SK-N-SH (cell line): Measurements from ENCODE around the gene PPP4R3A. TPM values are rescaled to one million over a fixed set of nuclear protein-coding genes. Genes with fewer than 3 reads are reported as not detected.

Source experiments
- CTCF ChIA-PET: fragments of 300-600, 350-600 bp; formaldehyde crosslinking; extraction: SDS; loops from one replicate; lab custom pipeline; 2021; lab: Yijun Ruan, JAX
- POLR2A ChIA-PET: fragments of 350-600 bp; sonication (Branson Sonifier 250); formaldehyde crosslinking; extraction: SDS; loops from one replicate; lab custom pipeline; 2020; ENCODE audit warnings: antibody characterized with exemption, inconsistent platforms; lab: Yijun Ruan, JAX
- DNase-seq: peaks from one replicate; pipeline ENCODE4 v3.0.0; 2012
- H2AFZ ChIP-seq: fragments of 200-600 bp; sonication (generic); 2 replicates; pipeline ENCODE4 v1.8.1; 2016; ENCODE audit warnings: antibody characterized with exemption, mild to moderate bottlenecking, low read depth
- H3F3A ChIP-seq: fragments of 200-600 bp; sonication (generic); replicated peaks from 2 replicates; pipeline ENCODE3; 2016; ENCODE audit warnings: antibody characterized with exemption, mild to moderate bottlenecking; ENCODE audit not compliant: insufficient read depth
- H3K27ac ChIP-seq, 2 experiments: fragments of 200-500 bp in 1 of 2; fragments of 200-600 bp in 1 of 2; sonication (Bioruptor generic) in 1 of 2; sonication (generic), shearing (Covaris generic) in 1 of 2; 2 replicates each; pipeline versions ENCODE4 v1.5.1 to v1.6.1; 2014 to 2016; ENCODE audit warnings: low read depth in 2 of 2, inconsistent platforms in 1 of 2, low read length in 1 of 2, mild to moderate bottlenecking in 1 of 2, mixed read lengths in 1 of 2
- H3K27me3 ChIP-seq: fragments of 200-600 bp; sonication (generic), shearing (Covaris generic); 2 replicates; pipeline ENCODE4 v1.6.1; 2016; ENCODE audit warnings: mixed run types; ENCODE audit not compliant: insufficient read depth
- H3K36me3 ChIP-seq, 2 experiments: fragments of 200-500 bp in 1 of 2; fragments of 200-600 bp in 1 of 2; sonication (Bioruptor generic) in 1 of 2; sonication (generic) in 1 of 2; replicated peaks in 1 of 2; 2 replicates each; pipeline versions ENCODE3 to v1.5.1; 2014 to 2016; ENCODE audit warnings: low read length in 1 of 2, mild to moderate bottlenecking in 1 of 2; ENCODE audit not compliant: insufficient read depth in 2 of 2, control insufficient read depth in 1 of 2
- H3K4me1 ChIP-seq, 2 experiments: fragments of 200-500 bp in 1 of 2; fragments of 200-600 bp in 1 of 2; sonication (Bioruptor generic) in 1 of 2; sonication (generic), shearing (Covaris generic) in 1 of 2; 2 replicates each; pipeline versions ENCODE4 v1.5.1 to v1.6.1; 2014 to 2016; ENCODE audit warnings: low read depth in 1 of 2, low read length in 1 of 2, mixed run types in 1 of 2; ENCODE audit not compliant: insufficient read depth in 2 of 2, control insufficient read depth in 1 of 2
- H3K4me2 ChIP-seq: fragments of 200-600 bp; sonication (generic), shearing (Covaris generic); 2 replicates; pipeline ENCODE4 v1.6.1; 2017; ENCODE audit warnings: mixed run types
- H3K4me3 ChIP-seq, 2 experiments: fragments of 200-500 bp in 1 of 2; fragments of 200-600 bp in 1 of 2; sonication (Bioruptor generic) in 1 of 2; sonication (generic), shearing (Covaris generic) in 1 of 2; 2 replicates each; pipeline versions ENCODE4 v1.5.1 to v1.8.1; 2014 to 2016; ENCODE audit warnings: low read depth in 2 of 2, inconsistent platforms in 1 of 2, low read length in 1 of 2, mild to moderate bottlenecking in 1 of 2, mixed read lengths in 1 of 2, moderate library complexity in 1 of 2
- H3K79me2 ChIP-seq: fragments of 200-600 bp; sonication (generic); 2 replicates; pipeline ENCODE4 v1.8.1; 2017; ENCODE audit warnings: mild to moderate bottlenecking; ENCODE audit not compliant: insufficient read depth
- H3K9ac ChIP-seq: fragments of 200-600 bp; sonication (generic); 2 replicates; pipeline ENCODE4 v1.6.1; 2017; ENCODE audit warnings: mixed run types
- H3K9me2 ChIP-seq: fragments of 200-600 bp; sonication (generic); 2 replicates; pipeline ENCODE4 v1.6.1; 2017; ENCODE audit warnings: mixed run types
- H3K9me3 ChIP-seq: fragments of 200-600 bp; sonication (generic); 2 replicates; pipeline ENCODE4 v1.6.1; 2017; ENCODE audit warnings: mixed run types, mild to moderate bottlenecking, moderate library complexity
- H4K20me1 ChIP-seq: fragments of 200-600 bp; sonication (generic); 2 replicates; pipeline ENCODE4 v1.6.1; 2017; ENCODE audit warnings: mild to moderate bottlenecking, mixed run types; ENCODE audit not compliant: insufficient read depth
- ELF1 ChIP-seq: IDR thresholded peaks from 2 replicates; pipeline ENCODE4 v1.4.0; 2012
- EZH2phosphoT487 ChIP-seq: fragments of 200-600 bp; sonication (generic); IDR thresholded peaks from 2 replicates; pipeline ENCODE4 v1.6.1; 2017; ENCODE audit warnings: low read depth, mixed run types, mild to moderate bottlenecking, antibody characterized with exemption, moderate library complexity, borderline replicate concordance
- JUND ChIP-seq: IDR thresholded peaks from 2 replicates; pipeline ENCODE4 v1.4.0; 2012
- MAX ChIP-seq: IDR thresholded peaks from 2 replicates; pipeline ENCODE4 v1.4.0; 2012; ENCODE audit warnings: low read depth
- MEF2A ChIP-seq: IDR thresholded peaks from 2 replicates; pipeline ENCODE4 v1.4.0; 2012; ENCODE audit warnings: low read depth, borderline replicate concordance
- MXI1 ChIP-seq: IDR thresholded peaks from 2 replicates; pipeline ENCODE4 v1.6.1; 2012; ENCODE audit warnings: mild to moderate bottlenecking, low read depth, low read length, improper control_type of control experiment
- NFIC ChIP-seq: IDR thresholded peaks from 2 replicates; pipeline ENCODE4 v1.4.0; 2012; ENCODE audit warnings: borderline replicate concordance
- POLR2AphosphoS5 ChIP-seq: IDR thresholded peaks from 2 replicates; pipeline ENCODE4 v1.6.1; 2012; ENCODE audit warnings: low read depth, low read length
- RAD21 ChIP-seq: IDR thresholded peaks from 2 replicates; pipeline ENCODE4 v1.6.1; 2012; ENCODE audit warnings: mild to moderate bottlenecking, low read length
- REST ChIP-seq: IDR thresholded peaks from 2 replicates; pipeline ENCODE4 v1.6.1; 2012; ENCODE audit warnings: mild to moderate bottlenecking, low read depth, low read length, moderate library complexity
- SIN3A ChIP-seq: IDR thresholded peaks from 2 replicates; pipeline ENCODE4 v1.6.1; 2012; ENCODE audit warnings: low read depth, mild to moderate bottlenecking, low read length, moderate library complexity, borderline replicate concordance
- TCF12 ChIP-seq: IDR thresholded peaks from 2 replicates; pipeline ENCODE4 v1.4.0; 2012
- TEAD4 ChIP-seq: IDR thresholded peaks from 2 replicates; pipeline ENCODE4 v1.4.0; 2012; ENCODE audit warnings: mild to moderate bottlenecking, borderline replicate concordance; ENCODE audit not compliant: insufficient read depth
- USF2 ChIP-seq: fragments of 150-350 bp; IDR thresholded peaks from 2 replicates; pipeline ENCODE4 v1.6.1; 2017; ENCODE audit warnings: antibody characterized with exemption, low read length, low read depth, borderline replicate concordance
- YY1 ChIP-seq: IDR thresholded peaks from 2 replicates; pipeline ENCODE4 v1.4.0; 2012; ENCODE audit warnings: low read depth, mild to moderate bottlenecking
- ZBTB33 ChIP-seq: IDR thresholded peaks from 2 replicates; pipeline ENCODE4 v1.4.0; 2012; ENCODE audit warnings: low read depth, borderline replicate concordance
- WGBS: methylation state at CpG from one replicate; pipeline ENCODE4 v1.1.6; 2017; ENCODE audit warnings: low lambda C conversion rate; 5-methylcytosine and 5-hydroxymethylcytosine counted together
- polyA plus RNA-seq, 3 experiments: library from polyadenylated mRNA; depleted of rRNA; stranded (reverse); fragments of >200 nt; gene quantifications; 2 replicates each; pipeline ENCODE4 v1.2.3, GENCODE V29; 2012

The PPP4R3A gene
- polyA plus RNA-seq, 1 of the 3 experiments (the other 2 are of a cell fraction), result 34.9 TPM

GRCh38 chr14:91523972-91524371 is 13.9 kb upstream of the PPP4R3A start:
- no peak overlapping the region for H2AFZ ChIP-seq
- H3K4me1 ChIP-seq, result no peaks in the 10 kb centered on the region
- H3K4me3 ChIP-seq, result no peak overlapping the region
- TF ChIP-seq POLR2AphosphoS5 (no peak), EZH2phosphoT487 (no peak), YY1 (no peak), TCF12 (no peak), USF2 (no peak)
- TF ChIP-seq, all 33 proteins: peak for 0
- Histone ChIP-seq H3F3A (no peaks in the 10 kb centered on the region), H3K4me2 (no peak overlapping the region), H3K27ac (no peak overlapping the region), H3K79me2 (no peaks in the 10 kb centered on the region), H3K27me3 (peaks cover 17% of the 10 kb centered on the region; the same call in 1 of the 2 replicates), H3K36me3 (no peaks in the 10 kb centered on the region), H3K9me3 (no peaks in the 10 kb centered on the region), H4K20me1 (no peaks in the 10 kb centered on the region), H3K9ac (no peak overlapping the region), H3K9me2 (no peaks in the 10 kb centered on the region)
- POLR2A ChIA-PET, result no interaction called here
- 7% methylated on average over 3 of the region's 3 CpGs for WGBS
- DNase-seq, result no peak
- CTCF ChIA-PET, result no interaction called here

GRCh38 chr14:91521061-91521640 is 11.0 kb upstream of the PPP4R3A start:
- H3K27me3 ChIP-seq, result peaks cover 12% of the 10 kb centered on the region; the same call in 1 of the 2 replicates
- no peak overlapping the region for H3K4me2 ChIP-seq
- POLR2A ChIA-PET, result no interaction called here

More at GRCh38 chr14:91521061-91521640, 11.0 kb upstream of the PPP4R3A start:
- H3K36me3 ChIP-seq, result no peaks in the 10 kb centered on the region
- H3K9me3 ChIP-seq, result no peaks in the 10 kb centered on the region
- no peaks in the 10 kb centered on the region for H3K79me2 ChIP-seq
- no peak overlapping the region for H3K9ac ChIP-seq
- H3K9me2 ChIP-seq, result no peaks in the 10 kb centered on the region
- no peak overlapping the region for H2AFZ ChIP-seq
- CTCF ChIA-PET, result no interaction called here
- no peak for TF ChIP-seq REST
- TF ChIP-seq MEF2A, result no peak
- no peak for TF ChIP-seq ELF1
- no peak for TF ChIP-seq TCF12
- TF ChIP-seq JUND, result no peak
- TF ChIP-seq MAX, result no peak
- no peak for TF ChIP-seq NFIC
- TF ChIP-seq SIN3A, result no peak
- TF ChIP-seq MXI1, result no peak
- TF ChIP-seq RAD21, result no peak
- TF ChIP-seq ZBTB33, result no peak
- TF ChIP-seq TEAD4, result no peak
- no peaks in the 10 kb centered on the region for H3K4me1 ChIP-seq
- H4K20me1 ChIP-seq, result no peaks in the 10 kb centered on the region
- no peak overlapping the region for H3K27ac ChIP-seq
- H3K4me3 ChIP-seq, result no peak overlapping the region
- no peaks in the 10 kb centered on the region for H3F3A ChIP-seq
- DNase-seq, result no peak
